A172 (cell line): ENCODE results near the gene SLC37A3. TPM values are rescaled to one million over a fixed set of nuclear protein-coding genes. Genes with fewer than 3 reads are reported as not detected.
A peak's percentile ranks its signal among the peaks of the same experiment; 100 is the strongest.

Experiments used
- DNase-seq: peaks from one replicate; pipeline ENCODE4 v3.0.0-alpha.2; 2015; ENCODE audit warnings: low spot score
- total RNA-seq: library from RNA; depleted of rRNA; stranded (reverse); fragments of >200 nt; shearing (Covaris generic); gene quantifications from 2 replicates; pipeline ENCODE4 v1.2.3, GENCODE V29; 2014

The SLC37A3 gene
- total RNA-seq, 1 experiment from 2014 or later = 10.8 TPM

DNA sequence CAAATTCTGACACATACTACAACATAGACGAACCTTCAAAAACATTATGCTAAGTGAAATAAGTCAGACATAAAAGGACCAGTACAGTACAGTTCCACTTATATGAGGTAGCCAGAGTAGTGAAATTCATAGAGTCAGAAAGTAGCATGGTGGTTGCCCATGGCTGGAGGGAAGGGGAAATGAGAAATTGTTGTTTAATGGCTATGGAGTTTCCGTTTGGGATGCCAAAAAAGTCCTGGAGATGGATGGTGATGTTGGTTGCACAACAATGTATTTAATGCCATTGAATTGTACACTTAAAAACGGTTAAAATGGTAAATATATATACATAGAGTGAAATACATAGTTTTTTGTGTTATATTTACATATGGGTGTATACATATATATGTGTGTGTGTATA lies 2.1 kb upstream of the SLC37A3 start:
- no peak for DNase-seq

DNA sequence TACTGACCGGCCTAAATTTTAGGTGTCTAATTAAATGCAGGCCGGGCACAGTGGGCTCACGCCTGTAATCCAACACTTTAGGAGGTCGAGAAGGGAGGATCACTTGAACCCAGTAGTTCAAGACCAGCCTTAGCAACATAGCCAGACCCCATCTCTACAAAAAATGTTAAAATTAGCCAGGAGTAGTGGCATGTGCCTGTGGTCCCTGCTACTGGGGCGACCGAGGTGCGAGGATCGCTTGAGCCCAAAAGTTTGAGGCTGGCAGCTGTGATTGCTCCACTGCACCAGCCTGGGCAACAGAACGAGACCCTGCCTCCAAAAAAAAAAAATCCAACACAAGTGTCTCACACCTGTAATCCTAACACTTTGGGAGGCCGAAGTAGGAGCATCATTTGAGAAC lies 491 bp upstream of the SLC37A3 start:
- no peak for DNase-seq

DNA sequence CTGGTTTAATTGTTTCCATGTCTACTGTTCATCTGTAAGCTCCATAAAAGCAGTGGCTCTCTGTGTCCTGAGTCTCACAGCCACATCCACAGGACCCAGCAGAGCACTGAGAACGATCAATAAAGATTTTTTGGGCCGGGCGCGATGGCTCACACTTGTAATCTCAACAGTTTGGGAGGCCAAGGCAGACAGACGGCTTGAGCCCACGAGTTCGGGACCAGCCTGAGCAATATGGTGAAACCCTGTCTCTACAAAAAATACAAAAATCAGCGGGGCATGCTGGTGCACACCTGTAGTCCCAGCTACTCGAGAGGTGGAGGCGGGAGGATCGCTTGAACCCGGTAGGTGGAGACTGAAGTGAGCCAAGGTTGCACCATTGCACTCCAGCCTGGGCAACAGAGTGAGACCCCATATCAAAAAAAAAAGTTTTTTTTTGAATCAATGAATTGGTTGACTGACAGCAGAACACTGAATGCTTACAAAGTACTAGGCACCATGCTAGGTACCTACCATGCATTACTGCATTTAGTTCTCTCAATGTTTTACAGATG lies 4.5 kb downstream of the SLC37A3 start:
- no peak for DNase-seq

DNA sequence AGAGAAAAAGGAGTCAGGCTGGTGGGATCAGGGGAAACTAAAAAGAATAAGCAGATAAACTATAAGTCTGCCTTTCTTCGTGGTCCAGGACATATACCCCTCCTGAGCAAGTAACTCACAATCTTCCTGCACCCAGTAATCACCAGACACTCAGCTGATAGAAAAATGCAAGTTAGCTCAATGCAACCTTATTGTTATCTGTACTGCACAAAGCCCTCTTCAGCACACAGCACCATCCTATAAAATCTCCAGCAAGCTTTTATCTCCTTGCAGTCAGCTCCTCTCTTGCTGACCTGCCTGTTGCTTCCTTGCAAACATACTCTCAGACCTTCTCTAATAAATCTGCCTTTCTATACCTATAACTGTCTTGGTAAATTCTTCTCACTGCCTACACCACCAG lies 6.7 kb downstream of the SLC37A3 start:
- no peak for DNase-seq

DNA sequence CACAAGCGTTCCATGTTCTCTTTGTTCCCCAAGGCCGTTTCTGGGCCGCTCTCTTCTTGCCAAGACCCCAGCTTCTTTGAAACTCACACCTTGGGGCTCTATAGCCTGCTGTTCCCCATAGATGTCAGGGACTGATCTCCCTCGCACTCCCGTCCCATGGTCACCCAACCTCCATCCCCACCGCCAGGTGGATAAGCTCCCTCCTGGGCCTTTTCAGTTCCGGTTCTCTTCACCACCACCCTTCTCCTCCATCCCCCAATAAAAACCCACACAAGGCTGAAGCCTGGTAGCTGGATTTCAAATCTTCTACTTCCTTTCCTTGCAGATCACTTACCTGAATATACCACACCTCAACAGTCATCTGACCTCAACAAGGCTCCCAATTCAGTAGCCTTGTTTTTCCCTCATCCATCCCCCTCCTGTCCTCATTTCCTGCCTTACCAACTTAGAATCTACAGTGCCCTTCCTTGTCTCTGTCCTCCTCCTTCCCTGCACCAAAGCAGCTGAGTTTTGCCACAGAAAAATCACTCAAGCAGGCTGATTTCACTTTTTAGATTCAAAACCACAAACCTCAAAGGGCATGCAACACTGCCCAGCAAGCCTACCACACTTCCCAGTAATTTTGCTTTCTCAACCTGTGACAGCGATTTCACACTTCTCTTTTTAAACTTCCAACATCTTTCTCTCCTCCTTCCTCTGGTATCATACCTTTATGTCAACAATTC lies 7.7 kb downstream of the SLC37A3 start:
- DNase-seq = peak; percentile 28

DNA sequence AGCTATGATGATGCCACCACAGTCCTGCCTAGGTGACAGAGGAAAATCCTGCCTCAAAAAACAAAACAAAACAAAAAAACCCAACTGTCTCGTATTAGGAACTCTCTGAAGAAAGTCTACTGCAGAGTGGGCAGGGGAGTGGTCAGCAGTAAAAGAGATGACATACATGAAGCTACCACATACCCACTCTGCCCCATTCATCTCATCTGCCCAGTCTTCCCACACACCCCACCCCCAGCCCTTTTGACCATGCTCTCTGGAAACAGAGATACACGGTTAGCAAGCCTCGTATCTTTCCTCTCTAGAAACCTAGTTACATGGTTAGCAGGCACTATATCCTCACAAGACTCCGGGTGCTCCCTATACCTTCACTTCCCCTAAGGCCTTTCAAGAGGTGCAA lies 8.3 kb downstream of the SLC37A3 start:
- DNase-seq = no peak

DNA sequence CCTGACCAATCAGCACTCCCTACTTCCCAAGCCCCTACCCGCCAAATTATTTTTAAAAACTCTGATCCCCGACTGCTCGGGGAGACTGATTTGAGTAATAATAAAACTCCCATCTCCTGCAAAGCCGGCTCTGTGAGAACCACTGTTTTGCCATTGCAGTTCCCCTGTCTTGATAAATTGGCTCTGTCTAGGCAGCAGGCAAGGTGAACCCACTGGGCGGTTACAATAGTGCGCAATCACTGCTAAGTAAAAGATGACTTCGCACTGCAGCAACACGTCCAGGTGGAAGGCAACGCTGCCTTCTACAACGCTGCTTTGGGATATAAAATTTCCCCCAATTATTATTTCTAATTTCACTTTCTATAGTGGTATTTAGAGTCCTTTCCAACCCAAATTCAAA lies 8.9 kb downstream of the SLC37A3 start:
- no peak for DNase-seq

DNA sequence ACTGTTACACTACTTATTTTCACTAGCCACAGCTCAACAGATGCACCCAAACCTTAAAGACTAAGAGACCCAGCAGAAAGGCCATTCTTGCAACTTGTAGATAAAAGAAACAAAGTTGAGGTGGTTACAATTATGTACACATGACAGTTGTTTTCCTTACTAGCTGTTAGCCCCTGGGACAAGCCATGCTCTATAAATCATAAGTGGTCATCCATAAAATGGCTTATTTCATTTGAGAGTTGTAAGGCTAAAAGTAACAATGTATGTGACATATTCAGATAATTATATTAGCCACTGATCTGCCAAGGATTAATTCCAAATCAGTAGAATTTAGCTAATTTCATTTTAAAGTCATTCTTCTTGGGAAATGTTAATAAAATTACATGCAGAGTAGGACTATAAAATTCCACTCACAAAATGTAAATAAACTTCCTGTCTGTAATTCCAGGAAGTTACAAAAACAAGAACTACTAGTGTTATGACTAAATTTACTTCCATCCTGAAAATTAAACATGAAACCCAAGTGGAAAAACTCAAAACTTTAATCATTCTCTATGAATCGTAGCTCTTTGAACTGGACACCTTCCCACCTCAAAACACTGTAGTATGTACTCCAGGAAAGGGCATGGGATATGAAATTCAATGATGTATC lies 13.3 kb downstream of the SLC37A3 start:
- DNase-seq = no peak

DNA sequence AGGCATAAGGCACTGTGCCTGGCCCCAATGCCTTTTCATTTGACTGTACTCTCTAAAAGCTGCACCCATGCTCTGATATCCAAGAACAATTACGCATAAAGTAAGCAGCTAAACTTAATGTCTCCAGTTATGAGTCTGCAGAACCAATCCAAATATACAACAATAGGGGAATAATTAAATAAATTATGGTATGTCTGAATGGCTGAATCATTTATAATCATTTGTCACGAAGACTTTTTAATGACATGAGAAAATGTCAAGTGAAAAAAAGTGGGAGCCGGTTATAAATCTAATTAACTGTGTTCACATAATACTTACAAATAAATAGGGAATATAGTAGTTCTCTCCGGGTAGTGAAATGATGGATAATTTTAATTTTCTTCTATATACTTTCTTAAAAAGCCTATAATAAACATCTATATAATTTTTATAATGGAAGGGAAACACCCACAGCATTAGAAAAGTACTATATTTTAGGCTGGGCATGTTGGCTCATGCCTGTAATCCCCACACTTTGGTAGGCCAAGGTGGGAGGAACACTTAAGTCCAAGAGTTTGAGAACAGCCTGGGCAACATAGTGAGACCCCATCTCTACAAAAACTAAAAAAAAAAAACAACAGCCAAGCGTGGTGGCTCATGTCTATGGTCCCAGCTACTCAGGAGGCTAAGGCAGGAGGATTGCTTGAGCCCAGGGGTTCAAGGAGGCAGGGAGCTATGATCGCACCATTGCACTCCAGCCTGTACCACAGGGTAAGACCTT lies 14.2 kb downstream of the SLC37A3 start:
- no peak for DNase-seq

DNA sequence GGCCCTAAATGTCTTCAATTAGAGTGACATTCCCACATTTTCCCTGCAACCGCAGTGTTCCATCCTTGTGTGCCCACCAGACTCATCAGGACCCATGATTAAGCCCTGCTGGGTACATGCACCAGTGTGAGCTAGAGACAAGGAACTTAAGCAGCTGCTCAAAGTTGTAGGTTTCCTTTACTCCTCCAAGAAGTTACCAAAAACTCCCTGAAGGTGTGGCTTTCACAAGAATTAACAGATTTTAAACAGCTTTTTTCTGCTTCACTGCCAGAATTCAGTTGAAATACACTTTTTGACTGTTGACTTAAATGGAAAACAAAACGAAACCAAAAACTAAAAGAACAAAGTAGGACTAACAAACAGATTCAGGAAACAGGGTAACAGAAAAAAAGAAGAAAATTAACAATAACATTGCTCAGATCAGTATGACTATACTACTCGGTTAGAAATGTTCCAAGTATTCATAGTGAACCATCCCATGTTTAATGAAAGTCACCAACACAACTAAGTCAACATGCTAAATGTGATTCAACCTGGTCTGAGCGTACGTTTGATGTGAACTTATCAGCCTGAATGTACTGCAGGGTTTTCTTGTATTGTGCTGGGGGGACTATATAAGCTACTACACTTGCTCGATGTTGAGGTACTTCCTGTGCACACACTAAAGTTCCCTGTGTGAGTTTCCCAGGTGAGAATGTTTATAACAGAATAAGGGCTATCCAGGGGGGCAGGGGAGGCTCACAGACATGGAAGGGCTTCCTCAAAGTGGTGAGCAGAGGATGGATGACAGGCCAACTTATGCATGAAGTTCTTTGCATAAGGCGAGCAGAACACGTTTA lies 22.2 kb downstream of the SLC37A3 start:
- no peak for DNase-seq

DNA sequence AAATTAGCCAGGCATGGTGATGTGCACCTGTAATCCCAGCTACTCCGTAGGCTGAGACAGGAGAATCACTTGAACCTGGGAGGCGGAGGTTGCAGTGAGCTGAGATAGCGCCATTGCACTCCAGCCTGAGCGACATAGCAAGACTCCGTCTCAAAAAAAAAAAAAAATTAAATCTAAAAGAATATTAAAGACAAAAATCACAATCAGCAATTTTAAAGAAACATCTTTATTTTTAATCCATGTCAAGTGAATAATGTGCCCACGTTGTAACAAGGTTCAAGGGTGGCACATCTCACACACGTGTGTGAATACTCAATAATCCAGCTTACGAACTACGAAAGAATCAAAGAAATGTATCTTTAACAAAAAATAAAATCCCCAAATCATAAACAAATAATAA lies 23.0 kb downstream of the SLC37A3 start:
- no peak for DNase-seq

DNA sequence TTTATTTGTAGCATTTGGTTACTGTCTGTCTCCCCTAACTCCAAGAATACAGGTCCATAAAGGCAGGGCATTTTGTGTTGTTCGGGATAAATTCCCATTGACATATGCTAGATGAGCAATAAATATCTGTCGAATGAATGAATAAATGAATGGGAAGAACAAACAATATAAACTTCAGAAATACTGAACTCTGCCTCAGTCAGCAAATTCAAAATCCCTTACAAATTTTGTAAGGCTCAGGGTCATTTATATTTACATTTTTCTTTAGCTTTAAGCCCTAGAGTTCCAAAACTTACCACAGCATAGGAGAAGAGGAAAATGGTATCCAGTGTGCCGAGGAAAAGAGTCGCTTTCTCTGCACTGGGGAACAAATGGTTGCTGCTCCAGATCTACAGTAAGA lies 29.0 kb downstream of the SLC37A3 start:
- no peak for DNase-seq

DNA sequence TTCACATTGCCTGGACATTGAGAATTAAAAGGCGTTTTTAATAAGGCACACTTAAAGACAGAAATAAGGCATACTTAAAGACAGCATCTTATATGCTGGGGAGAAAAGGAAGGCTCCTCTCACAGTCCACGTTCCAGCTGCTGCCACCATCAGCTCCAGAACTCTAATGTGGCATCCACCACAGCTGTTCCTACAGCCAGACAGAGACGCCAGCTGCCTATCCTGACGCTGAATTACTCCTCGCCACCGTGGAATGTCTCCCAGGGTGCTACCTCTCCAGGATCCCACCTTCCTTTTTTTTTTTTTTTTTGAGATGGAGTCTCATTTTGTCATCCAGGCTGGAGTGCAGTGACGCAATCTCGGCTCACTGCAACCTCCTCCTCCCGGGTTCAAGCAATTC lies 30.8 kb downstream of the SLC37A3 start:
- DNase-seq = no peak

DNA sequence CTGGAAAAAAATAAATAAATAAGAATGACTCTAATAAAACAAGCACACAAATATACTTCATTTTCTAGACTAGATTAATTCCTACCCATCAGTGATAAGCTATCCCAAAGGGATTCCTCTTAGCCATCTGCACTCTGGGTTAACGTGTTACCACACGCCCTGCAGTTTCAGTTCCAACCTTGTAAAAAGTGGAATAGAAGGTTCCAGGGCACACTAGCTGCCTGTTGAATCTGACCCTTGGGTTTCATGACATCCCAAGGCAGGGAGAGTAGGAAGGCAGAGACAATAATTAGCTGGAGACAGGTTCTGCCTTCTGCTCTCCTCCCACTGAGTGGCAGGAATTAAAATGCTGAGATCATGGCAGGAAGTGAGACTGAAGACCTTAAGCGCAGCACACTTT lies 33.5 kb downstream of the SLC37A3 start:
- DNase-seq = no peak

DNA sequence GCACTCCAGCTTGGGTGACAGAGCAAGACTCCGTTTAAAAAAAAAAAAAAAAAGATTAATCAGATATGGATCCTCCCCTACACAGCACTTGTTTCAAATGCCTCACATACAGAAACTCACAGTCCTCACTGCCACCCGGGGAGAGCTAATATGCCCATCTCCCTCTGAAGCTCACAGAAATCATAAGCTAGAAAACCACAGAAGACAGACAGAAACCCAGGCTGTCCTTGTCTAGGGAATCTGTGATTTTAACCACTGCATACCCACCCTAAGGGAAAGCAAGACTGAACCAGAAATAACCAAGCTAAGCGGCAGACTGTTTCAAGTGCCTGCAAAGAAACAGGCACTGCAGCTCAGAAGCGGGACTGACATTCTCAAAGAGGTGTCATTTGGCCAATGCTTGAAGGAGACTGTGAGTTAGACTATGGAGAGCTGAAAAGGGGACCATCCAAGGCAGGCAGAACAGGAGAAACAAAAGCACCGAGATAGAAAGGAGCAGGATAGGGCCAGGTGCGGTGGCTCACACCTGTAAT lies 37.6 kb downstream of the SLC37A3 start:
- DNase-seq = no peak

DNA sequence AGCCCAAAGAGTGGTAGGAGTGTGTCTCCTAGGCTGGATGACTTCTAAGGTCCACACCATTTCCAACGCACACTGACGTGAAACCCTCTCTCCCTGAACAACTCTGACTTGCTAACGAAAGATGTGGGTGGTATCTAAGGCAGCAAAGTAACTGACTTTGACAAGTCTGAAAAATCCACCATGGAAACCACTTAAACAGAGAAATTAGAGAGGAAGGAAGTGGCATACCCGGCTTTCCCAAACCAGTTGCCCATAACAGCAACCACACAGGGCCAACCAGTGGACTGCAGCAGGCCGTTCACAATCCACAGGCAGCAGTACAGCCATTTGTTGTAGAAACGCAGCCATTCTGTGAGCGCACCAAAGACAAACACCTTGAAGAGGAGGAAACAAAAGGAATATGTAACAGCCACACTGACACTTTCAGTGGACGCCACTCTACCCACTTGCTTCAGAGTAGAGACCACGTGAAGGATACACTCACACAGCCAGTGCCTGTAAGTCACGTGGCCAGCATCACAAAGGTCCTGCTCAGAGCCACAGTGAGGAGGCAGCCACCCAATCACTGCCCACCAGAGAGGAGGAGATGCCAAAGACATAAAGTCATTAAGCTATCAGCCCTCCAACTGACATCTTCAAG lies 39.8 kb downstream of the SLC37A3 start:
- DNase-seq = no peak

DNA sequence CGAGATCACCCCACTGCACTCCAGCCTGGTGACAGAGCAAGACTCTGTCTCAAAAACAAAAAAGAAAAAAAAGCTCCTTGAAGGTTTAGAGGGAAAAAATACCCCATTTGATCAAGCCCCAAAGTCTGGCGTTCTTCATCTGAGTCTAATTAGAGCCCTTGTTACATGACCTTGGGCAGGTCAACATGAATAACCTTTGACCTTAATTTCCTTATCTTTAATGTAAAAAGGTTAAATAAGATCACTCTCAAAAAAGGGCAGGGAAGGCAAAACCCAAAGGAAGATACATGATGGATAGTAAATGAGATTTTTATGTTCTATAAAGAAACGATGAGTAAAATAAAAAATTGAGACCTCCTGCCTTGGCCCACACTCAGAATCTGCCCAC lies 40.3 kb downstream of the SLC37A3 start:
- no peak for DNase-seq

DNA sequence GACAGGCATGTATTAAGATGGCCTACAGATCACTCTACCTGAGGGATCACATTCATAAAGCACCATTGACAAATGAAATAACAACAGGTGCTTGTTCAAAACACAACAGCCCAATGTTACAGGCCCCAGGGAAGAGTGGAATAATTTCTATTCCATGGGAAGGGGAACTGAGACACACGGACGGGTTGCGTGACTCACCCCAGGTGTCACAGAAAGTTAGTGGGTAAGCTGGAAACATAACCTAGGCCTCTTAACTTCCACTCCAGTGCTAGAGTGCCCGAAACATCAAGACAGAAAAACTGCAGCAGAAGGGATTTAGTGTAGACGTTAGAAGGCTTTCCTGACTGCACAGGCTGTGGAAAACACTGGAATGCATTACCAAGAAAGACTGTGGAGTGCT lies 48.3 kb downstream of the SLC37A3 start:
- no peak for DNase-seq

DNA sequence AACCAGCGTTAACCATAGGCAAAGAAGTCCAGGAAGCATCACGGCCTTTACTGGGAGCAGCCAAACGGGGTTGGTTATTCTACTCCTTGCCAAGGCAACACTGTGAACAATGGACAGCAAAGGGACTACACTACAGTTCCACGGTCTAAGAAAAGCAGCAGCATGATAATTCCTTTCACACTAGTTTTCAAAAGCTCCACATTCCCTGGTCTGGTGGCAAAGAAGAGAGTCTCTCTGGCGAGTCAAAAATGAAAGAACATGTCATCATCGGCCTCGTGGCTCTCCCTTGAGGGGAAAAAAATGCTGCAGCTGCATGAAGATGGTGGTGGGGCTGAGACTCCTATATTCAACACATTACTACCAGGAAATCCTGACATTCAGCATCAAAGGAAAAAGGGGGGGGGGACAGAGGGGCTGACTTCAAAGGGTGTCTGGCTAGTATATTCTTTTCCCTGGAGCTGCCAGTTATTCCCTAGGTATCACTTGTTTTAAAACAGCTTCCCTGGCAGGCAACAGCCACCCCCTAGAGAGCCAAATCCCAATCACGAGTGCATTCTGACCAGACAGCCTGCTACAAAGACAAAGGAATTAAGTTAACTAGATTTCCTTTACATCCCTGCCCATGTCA lies 49.1 kb downstream of the SLC37A3 start:
- no peak for DNase-seq

DNA sequence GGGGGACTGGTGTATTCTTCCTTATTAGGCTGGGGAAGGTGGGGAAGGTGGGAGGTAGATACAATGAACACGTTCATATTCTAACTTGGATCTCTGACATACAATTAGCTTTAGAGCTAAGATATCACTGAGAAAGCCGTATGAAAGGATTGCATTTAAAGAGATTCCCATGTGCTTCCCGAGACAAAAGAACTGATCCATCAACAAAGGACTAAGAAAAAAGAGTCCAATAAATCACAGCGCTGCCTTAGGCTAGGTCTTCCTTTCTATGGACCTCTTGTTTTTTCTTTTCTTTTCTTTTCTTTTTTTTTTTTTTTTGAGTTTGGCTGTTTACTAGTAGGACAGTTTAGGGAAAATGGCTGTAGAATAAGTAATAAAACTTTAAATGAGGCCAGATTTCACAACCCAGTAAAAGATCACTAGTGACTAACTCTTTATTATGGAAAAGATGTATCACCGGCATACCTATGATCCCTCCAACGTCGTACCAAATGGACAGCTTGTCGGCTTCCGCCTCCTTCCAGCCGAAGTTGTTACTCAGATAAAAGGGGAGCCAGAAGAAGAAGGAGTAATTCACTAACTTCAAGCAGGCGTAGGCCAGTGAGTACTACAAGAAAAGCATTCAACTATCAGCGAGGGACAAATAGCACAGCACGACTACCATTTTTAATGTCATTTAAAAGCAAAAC lies 50.0 kb downstream of the SLC37A3 start:
- DNase-seq = no peak
